ENCODE measurements around the gene METRNL. TPM values are rescaled to one million over a fixed set of nuclear protein-coding genes. Genes with fewer than 3 reads are reported as not detected.

METRNL gene
- total RNA-seq, 6 experiments from 2014 or later: 54.4 to 96.7 (median 90.9) TPM

DNA sequence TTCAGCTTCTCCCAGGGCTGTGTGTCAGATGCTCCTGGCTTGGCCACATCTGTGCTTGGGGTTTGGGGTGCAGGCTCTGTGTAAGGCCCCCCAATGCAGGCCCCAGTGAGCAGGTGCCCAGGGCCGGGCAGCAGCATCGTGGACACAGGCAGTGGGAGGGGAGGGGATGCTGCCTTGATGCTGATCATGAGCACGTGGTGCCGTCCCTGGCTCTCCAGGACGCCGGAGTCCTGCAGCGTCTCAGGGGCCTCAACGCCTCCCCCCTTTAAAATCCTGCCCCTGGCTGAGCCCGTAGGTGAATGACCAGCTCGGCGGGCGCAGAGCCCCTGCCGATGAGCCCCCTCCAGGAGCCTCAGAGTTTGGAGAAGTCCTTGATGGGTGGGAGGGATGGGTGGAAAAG lies 9.0 kb downstream of the METRNL start:
- no peak overlapping the region for H3K4me3 Mint-ChIP-seq
- no peak for DNase-seq
- TF ChIP-seq, protein P1, sequence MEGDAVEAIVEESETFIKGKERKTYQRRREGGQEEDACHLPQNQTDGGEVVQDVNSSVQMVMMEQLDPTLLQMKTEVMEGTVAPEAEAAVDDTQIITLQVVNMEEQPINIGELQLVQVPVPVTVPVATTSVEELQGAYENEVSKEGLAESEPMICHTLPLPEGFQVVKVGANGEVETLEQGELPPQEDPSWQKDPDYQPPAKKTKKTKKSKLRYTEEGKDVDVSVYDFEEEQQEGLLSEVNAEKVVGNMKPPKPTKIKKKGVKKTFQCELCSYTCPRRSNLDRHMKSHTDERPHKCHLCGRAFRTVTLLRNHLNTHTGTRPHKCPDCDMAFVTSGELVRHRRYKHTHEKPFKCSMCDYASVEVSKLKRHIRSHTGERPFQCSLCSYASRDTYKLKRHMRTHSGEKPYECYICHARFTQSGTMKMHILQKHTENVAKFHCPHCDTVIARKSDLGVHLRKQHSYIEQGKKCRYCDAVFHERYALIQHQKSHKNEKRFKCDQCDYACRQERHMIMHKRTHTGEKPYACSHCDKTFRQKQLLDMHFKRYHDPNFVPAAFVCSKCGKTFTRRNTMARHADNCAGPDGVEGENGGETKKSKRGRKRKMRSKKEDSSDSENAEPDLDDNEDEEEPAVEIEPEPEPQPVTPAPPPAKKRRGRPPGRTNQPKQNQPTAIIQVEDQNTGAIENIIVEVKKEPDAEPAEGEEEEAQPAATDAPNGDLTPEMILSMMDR (IDR thresholded peaks at IDR 0.05): no peak
- H3K9me3 Mint-ChIP-seq: no peaks in the 10 kb centered on the region
- no peak overlapping the region for H3K27ac Mint-ChIP-seq
- no peaks in the 10 kb centered on the region; the same call in none of the 2 replicates for H3K27me3 Mint-ChIP-seq (ENCODE audit: insufficient read depth)
- H3K4me1 Mint-ChIP-seq (ENCODE audit: low read depth): peaks cover 27% of the 10 kb centered on the region
- peaks cover 15% of the 10 kb centered on the region; the same call in 1 of the 2 replicates for H3K36me3 Mint-ChIP-seq (ENCODE audit: low read depth)

DNA sequence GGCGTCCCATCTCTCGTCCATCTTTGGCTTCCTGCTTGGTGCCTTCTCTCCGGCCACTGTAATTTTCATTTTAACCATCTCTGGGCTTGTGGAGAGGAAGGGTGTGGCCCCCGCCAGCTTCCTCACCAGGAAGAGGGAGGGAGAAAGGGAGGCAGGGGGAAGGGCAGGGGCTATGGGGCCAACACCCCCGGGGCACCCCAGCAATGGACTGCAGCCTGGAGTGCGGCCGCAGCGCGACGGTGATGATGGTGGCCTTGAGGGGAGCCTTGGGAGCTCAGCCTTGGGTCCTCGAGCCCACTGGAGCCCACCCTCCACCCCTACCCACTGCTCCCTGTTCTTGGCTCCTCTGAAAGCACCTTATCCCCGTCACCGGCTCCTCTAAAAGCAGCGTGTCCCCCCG lies 9.5 kb downstream of the METRNL start:
- Mint-ChIP-seq H3K4me3 (no peak overlapping the region), H3K27me3 (ENCODE audit: insufficient read depth) (no peaks in the 10 kb centered on the region; the same call in none of the 2 replicates), H3K9me3 (no peaks in the 10 kb centered on the region), H3K27ac (no peak overlapping the region), H3K4me1 (ENCODE audit: low read depth) (peaks cover 23% of the 10 kb centered on the region), H3K36me3 (ENCODE audit: low read depth) (peaks cover 15% of the 10 kb centered on the region; the same call in 1 of the 2 replicates)
- TF ChIP-seq, protein P1 (IDR thresholded peaks at IDR 0.05): no peak
- DNase-seq: no peak

DNA sequence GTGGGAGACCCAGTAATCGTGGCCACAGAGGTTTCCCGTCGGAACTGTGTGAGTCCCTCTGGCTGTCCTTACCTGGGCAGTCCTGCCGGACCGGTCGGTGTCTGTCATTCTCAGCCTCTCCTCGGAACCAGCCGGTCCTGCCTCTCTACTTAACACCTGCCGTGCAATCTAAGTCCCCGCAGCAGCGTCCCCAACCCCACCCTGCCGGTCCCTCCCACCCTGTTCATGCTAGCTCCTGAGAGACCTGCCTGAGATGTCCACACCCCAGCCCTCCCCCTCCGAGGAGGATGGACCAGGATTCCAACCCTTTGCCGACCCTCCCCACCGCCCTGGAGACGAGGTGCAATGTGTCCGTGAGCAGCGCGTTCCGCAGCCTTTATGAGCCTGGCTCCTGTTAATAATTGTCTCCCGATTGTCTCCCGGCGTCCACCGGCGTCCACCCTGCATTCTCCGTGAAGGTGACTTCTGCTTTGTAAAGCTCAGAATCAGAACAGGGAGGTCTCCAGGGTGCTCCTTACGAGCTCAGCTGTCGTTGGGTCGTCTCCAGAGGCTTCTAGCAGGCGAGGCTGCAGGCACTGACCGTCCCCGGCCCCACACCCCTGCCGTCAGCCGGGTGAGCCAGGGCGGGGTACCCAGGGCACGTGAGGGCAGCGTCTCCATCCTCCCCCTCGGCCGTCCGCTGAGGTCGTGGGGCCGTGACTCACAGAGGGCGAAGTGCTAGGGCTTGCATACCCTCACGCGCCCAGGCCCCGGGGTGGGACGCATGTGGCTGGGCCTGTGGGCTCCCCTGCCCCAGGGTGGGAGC lies 10.1 kb downstream of the METRNL start:
- TF ChIP-seq, protein P1 (IDR thresholded peaks at IDR 0.05): no peak
- peaks cover 15% of the 10 kb centered on the region; the same call in 1 of the 2 replicates for H3K36me3 Mint-ChIP-seq (ENCODE audit: low read depth)
- H3K27ac Mint-ChIP-seq: no peak overlapping the region; the same call in 1 of the 2 replicates
- no peak for DNase-seq
- peaks cover 16% of the 10 kb centered on the region for H3K4me1 Mint-ChIP-seq (ENCODE audit: low read depth)
- H3K4me3 Mint-ChIP-seq: no peak overlapping the region
- H3K27me3 Mint-ChIP-seq (ENCODE audit: insufficient read depth): no peaks in the 10 kb centered on the region; the same call in none of the 2 replicates
- no peaks in the 10 kb centered on the region for H3K9me3 Mint-ChIP-seq

DNA sequence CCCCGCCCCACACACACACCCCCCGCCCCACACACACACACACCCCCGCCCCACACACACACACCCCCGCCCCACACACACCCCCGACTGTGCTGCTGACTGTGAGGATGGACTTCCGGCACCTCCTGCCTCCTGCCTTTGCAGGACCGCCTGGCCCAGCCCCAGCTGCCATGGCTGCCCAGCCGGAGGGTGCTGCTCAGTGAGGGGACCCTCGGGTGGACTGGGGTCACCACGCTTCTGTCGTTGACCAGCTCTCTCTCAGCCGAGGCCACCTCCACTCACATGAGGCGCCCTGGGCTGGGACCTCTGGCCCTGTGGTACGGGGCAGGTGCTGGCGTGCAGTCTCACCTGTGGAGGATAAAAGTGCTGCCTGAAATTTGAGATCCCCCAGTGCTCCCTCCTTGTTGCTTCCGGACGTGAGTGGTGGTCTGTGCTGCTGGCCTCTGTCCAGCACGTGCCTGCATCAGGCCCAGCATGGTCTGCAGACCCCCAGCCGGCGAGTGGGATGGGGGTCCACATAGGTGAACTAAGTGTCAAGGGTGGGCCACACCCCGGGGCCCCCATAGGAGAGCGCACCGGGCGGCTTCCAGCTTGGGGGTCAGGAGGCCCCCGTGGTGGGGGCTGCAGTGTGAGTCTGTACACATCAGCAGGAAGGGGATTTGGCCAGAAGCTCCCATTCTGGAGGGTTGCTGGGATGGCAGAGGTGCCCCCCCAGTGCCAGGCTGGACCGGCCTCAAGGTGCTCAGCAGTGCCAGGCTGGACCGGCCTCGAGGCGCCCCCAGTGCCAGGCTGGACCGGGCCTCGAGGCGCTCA lies 11.2 kb downstream of the METRNL start:
- no peaks in the 10 kb centered on the region for H3K9me3 Mint-ChIP-seq
- H3K4me1 Mint-ChIP-seq (ENCODE audit: low read depth): peaks cover 11% of the 10 kb centered on the region
- H3K4me3 Mint-ChIP-seq: no peak overlapping the region
- no peak for DNase-seq
- no peaks in the 10 kb centered on the region; the same call in none of the 2 replicates for H3K27me3 Mint-ChIP-seq (ENCODE audit: insufficient read depth)
- peaks cover 16% of the 10 kb centered on the region; the same call in 1 of the 2 replicates for H3K36me3 Mint-ChIP-seq (ENCODE audit: low read depth)
- TF ChIP-seq, protein P1 (IDR thresholded peaks at IDR 0.05): no peak
- H3K27ac Mint-ChIP-seq: peak overlapping the region; percentile 40; the same call in 1 of the 2 replicates

DNA sequence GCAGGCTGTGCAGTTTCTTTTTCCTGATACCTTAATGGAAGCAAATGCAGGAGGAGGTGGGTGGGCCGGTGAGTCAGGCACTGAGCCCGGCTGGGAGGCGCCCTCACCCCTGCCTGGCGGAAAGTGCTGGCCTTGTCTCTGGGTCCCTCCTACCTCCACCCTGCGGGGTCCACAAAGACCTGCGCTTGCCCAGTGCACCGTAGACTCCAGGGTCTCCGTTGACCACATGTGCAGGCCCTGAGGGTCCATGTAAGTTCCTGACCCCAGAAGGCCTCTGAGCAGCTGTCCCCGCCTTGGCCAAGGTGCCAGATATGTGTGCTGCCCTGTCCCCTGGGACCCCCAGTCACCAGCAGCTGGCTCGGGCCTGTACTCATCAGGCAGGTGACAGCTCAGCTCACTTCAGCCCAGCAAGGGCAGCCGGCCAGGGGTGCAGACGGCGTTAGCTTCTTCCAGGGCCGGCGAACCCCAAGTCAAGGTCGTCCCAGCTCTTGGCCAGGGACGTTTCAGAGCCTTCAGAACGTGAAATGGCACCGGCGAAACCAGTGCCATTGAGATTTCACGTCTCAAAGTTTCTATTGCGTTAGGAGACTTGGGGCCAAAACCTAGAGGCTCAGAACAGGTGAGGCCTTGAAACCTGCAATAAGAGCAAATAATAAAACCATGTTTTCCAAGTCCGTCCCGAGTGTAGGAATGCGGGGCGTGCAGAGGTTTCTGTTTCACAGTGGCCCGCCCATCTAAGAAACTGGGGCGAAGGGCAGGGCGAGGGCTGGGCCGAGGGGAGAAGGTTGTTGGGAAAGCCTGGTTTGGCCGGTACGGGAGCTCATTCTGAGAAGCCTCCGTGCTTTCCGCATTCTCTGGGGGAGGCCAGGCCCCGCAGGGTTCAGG lies 12.1 kb downstream of the METRNL start:
- no peaks in the 10 kb centered on the region for H3K9me3 Mint-ChIP-seq
- DNase-seq: no peak
- no peak overlapping the region for H3K4me3 Mint-ChIP-seq
- TF ChIP-seq, protein P1 (IDR thresholded peaks at IDR 0.05): no peak
- H3K27ac Mint-ChIP-seq: no peak overlapping the region
- no peaks in the 10 kb centered on the region; the same call in 1 of the 2 replicates for H3K27me3 Mint-ChIP-seq (ENCODE audit: insufficient read depth)
- H3K4me1 Mint-ChIP-seq (ENCODE audit: low read depth): peaks cover 3% of the 10 kb centered on the region
- peaks cover 10% of the 10 kb centered on the region; the same call in 1 of the 2 replicates for H3K36me3 Mint-ChIP-seq (ENCODE audit: low read depth)
